Measurements from ENCODE around the gene MITD1.
"Not testable (repeated sequence)": the region's sequence is repeated elsewhere in the genome, so short reads cannot be mapped to it uniquely, and the experiment has no call there.

The MITD1 gene

GRCh38 chr2:99141110-99142108, 39.4 kb downstream of the MITD1 start, which contains the start of gene C2orf15:
Gene C2orf15 (plus strand): TSS chr2:99141707. CDS start chr2:99150559, 8,852 bp downstream.
- DNase-seq (ENCODE audit: low spot score in 2 of 2) (peak; percentile 93 to 94), ATAC-seq (replicated peaks; ENCODE audit: extremely low read depth, poor library complexity, severe bottlenecking) (peak; percentile 85)
- peak within 1 kb of the TSS; percentile 93 for H3K4me3 Mint-ChIP-seq
- H3K36me3 Mint-ChIP-seq (ENCODE audit: insufficient read depth) = peaks cover 8% of the 10 kb centered on the region
- no peaks in the 10 kb centered on the region for H3K27me3 Mint-ChIP-seq
- no peaks in the 10 kb centered on the region for H3K9me3 Mint-ChIP-seq
- H3K27ac Mint-ChIP-seq (ENCODE audit: low read depth) = peak within 1 kb of the TSS; percentile 93
- H3K4me1 Mint-ChIP-seq = peaks cover 30% of the 10 kb centered on the region

GRCh38 chr2:99140860-99141109, 40.1 kb downstream of the MITD1 start:
- H3K4me1 Mint-ChIP-seq = peaks cover 30% of the 10 kb centered on the region
- no peaks in the 10 kb centered on the region for H3K9me3 Mint-ChIP-seq
- peak overlapping the region; percentile 93 for H3K4me3 Mint-ChIP-seq
- peaks cover 8% of the 10 kb centered on the region for H3K36me3 Mint-ChIP-seq (ENCODE audit: insufficient read depth)
- H3K27me3 Mint-ChIP-seq = no peaks in the 10 kb centered on the region
- DNase-seq (ENCODE audit: low spot score in 2 of 2) (no peak), ATAC-seq (replicated peaks; ENCODE audit: extremely low read depth, poor library complexity, severe bottlenecking) (no peak)
- peak overlapping the region; percentile 93 for H3K27ac Mint-ChIP-seq (ENCODE audit: low read depth)

GRCh38 chr2:99140056-99140859, 40.6 kb downstream of the MITD1 start:
- peak overlapping the region; percentile 93 for H3K4me3 Mint-ChIP-seq
- H3K36me3 Mint-ChIP-seq (ENCODE audit: insufficient read depth) = peaks cover 8% of the 10 kb centered on the region
- H3K27me3 Mint-ChIP-seq = no peaks in the 10 kb centered on the region
- peaks cover 30% of the 10 kb centered on the region for H3K4me1 Mint-ChIP-seq
- ATAC-seq (replicated peaks; ENCODE audit: extremely low read depth, poor library complexity, severe bottlenecking) (no peak), DNase-seq (ENCODE audit: low spot score in 2 of 2) (no peak)
- H3K27ac Mint-ChIP-seq (ENCODE audit: low read depth) = peak overlapping the region; percentile 93
- no peaks in the 10 kb centered on the region for H3K9me3 Mint-ChIP-seq

GRCh38 chr2:99139003-99139402, 41.9 kb downstream of the MITD1 start:
- no peaks in the 10 kb centered on the region for H3K9me3 Mint-ChIP-seq
- H3K36me3 Mint-ChIP-seq (ENCODE audit: insufficient read depth) = peaks cover 8% of the 10 kb centered on the region
- H3K4me3 Mint-ChIP-seq = no peak overlapping the region
- no peaks in the 10 kb centered on the region for H3K27me3 Mint-ChIP-seq
- ATAC-seq (replicated peaks; ENCODE audit: extremely low read depth, poor library complexity, severe bottlenecking) = no peak
- DNase-seq (ENCODE audit: low spot score in 2 of 2) = no peak
- H3K27ac Mint-ChIP-seq (ENCODE audit: low read depth) = no peak overlapping the region
- peaks cover 30% of the 10 kb centered on the region for H3K4me1 Mint-ChIP-seq

- not testable (repeated sequence) for H3K27ac Mint-ChIP-seq (ENCODE audit: low read depth); H3K27me3 Mint-ChIP-seq; DNase-seq (ENCODE audit: low spot score in 2 of 2); H3K4me3 Mint-ChIP-seq; ATAC-seq (replicated peaks; ENCODE audit: extremely low read depth, poor library complexity, severe bottlenecking); H3K36me3 Mint-ChIP-seq (ENCODE audit: insufficient read depth)
- peaks cover 24% of the 10 kb centered on the region for H3K9me3 Mint-ChIP-seq
- peaks cover 20% of the 10 kb centered on the region for H3K4me1 Mint-ChIP-seq
These were observed 45.8 kb downstream of the MITD1 start for GRCh38 chr2:99135044-99135556.

GRCh38 chr2:99127981-99128380, 52.9 kb downstream of the MITD1 start:
- Mint-ChIP-seq H3K27me3 (no peaks in the 10 kb centered on the region), H3K27ac (ENCODE audit: low read depth) (no peak overlapping the region), H3K4me3 (no peak overlapping the region), H3K4me1 (no peaks in the 10 kb centered on the region), H3K9me3 (peaks cover 23% of the 10 kb centered on the region), H3K36me3 (ENCODE audit: insufficient read depth) (peaks cover 2% of the 10 kb centered on the region)
- no peak for ATAC-seq (replicated peaks; ENCODE audit: extremely low read depth, poor library complexity, severe bottlenecking)
- DNase-seq (ENCODE audit: low spot score in 2 of 2) = no peak

Measured in central memory CD8-positive, alpha-beta T cell (primary cell).